Stimulated activated CD4-positive, alpha-beta T cell treated with anti-CD3 and anti-CD28 coated beads, Interleukin-1b, Interleukin-23, amount 100 ng/mL, for 48 hours (primary cell): Measurements from ENCODE around the gene REL.
A peak's percentile ranks its signal among the peaks of the same experiment; 100 is the strongest.
"Not testable (repeated sequence)": the region's sequence is repeated elsewhere in the genome, so short reads cannot be mapped to it uniquely, and the experiment has no call there.

Source experiments
- DNase-seq: peaks from one replicate; pipeline ENCODE4 v3.0.0-alpha.2; 2020

Gene REL

GRCh38 chr2:60881047-60881932 is at the start of gene REL:
REL (plus strand) TSS chr2:60881574; CDS start chr2:60881841, 267 bp downstream.
- DNase-seq: peak; percentile 89

- no peak for DNase-seq
Observed at GRCh38 chr2:60831921-60832320, 49.5 kb upstream of the REL start.

GRCh38 chr2:60832621-60833020 is 48.8 kb upstream of the REL start:
- DNase-seq: no peak

GRCh38 chr2:60834270-60834717 is 47.1 kb upstream of the REL start:
- no peak for DNase-seq

- DNase-seq: no peak
Observed at GRCh38 chr2:60836491-60836890, 44.9 kb upstream of the REL start.

- DNase-seq: no peak
Observed at GRCh38 chr2:60837123-60837522, 44.3 kb upstream of the REL start.

- no peak for DNase-seq
Observed at GRCh38 chr2:60838481-60838880, 42.9 kb upstream of the REL start.

GRCh38 chr2:60839126-60839813 is 42.1 kb upstream of the REL start:
- no peak for DNase-seq

- DNase-seq: no peak
Observed at GRCh38 chr2:60840880-60841279, 40.5 kb upstream of the REL start.

- no peak for DNase-seq
Observed at GRCh38 chr2:60843006-60843405, 38.4 kb upstream of the REL start.

GRCh38 chr2:60844105-60844504 is 37.3 kb upstream of the REL start:
- DNase-seq: peak; percentile 17

- DNase-seq: no peak
Observed at GRCh38 chr2:60847854-60848253, 33.5 kb upstream of the REL start.

GRCh38 chr2:60849187-60849586 is 32.2 kb upstream of the REL start:
- DNase-seq: no peak

- no peak for DNase-seq
Observed at GRCh38 chr2:60852282-60852860, 29.0 kb upstream of the REL start.

GRCh38 chr2:60853531-60853930 is 27.8 kb upstream of the REL start:
- DNase-seq: no peak

- DNase-seq: no peak
Observed at GRCh38 chr2:60855989-60856669, 25.2 kb upstream of the REL start.

- DNase-seq: no peak
Observed at GRCh38 chr2:60857056-60857455, 24.3 kb upstream of the REL start.

GRCh38 chr2:60858897-60859311 is 22.5 kb upstream of the REL start:
- no peak for DNase-seq

GRCh38 chr2:60861736-60862135 is 19.6 kb upstream of the REL start:
- no peak for DNase-seq

GRCh38 chr2:60862642-60863041 is 18.7 kb upstream of the REL start:
- no peak for DNase-seq

- not testable (repeated sequence) for DNase-seq
Observed at GRCh38 chr2:60865361-60865760, 16.0 kb upstream of the REL start.

GRCh38 chr2:60867007-60867406 is 14.4 kb upstream of the REL start:
- DNase-seq: no peak

GRCh38 chr2:60867848-60868247 is 13.5 kb upstream of the REL start:
- DNase-seq: peak; percentile 19
